ENCODE data around the gene PPP1R1A.

Gene PPP1R1A

DNA sequence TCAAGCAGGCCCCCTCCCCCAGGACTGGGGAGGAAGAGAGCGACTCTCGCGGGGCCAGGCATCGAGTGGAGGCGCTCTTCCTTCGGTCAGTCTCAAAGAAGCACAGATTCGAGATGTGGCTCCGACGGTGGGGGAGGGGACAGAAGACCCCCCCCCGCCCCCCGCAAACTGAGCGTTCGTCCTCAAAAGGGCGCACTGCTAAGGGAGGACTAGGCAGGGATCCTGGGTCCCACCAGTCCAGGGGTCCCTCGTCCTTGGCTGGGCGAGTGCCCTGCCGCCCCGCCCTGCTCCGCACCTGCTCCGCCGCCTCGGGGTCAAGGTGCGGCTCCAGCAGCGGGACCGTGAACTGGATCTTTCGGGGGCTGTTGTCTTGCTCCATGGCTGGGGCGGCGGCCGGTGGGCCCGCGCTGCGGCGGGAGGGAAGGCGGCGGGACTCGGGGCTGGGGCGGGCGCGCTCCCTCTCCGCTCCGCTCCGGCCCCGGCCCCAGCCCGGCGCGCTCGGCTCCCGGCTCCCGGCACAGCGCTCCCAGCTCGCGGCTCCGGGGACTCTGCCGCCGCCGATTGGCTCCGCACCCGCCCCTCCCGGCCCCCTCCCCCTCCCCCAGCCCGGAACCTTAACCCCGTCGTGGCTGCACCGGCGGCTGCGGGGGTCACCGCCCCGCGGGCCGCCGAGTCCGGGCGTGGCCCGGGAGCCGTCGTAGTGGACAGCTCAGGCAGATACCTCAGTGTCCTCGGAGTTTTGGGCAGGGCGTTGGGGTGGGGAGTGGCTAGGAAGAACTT is at the start of gene PPP1R1A:
Gene PPP1R1A (minus strand): TSS at position 550 of the 780 bp plus-strand sequence. CDS start 171 bp downstream, at position 379.
- DNase-seq, result no peak

DNA sequence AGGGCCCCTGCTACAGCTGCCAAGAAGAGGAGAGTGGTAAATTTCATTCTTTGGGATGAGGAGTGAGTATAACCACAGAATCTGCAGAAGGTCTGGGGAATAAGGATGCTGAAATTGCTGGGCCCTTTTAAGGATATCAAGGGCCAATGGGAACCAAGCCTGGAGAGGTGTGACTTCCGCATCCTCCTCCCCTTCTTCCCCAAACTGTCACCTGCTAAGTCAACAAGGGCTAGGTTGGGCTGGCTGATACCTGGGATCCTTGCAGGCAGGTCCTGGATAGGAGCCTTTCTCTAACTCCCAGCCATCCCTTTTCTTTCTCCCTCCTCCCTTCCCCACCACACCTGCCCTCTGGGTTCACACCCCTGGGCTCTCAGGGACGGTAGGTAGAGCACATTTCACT is 46.3 kb upstream of the PPP1R1A start, which contains the start of gene LACRT:
Gene LACRT (minus strand): TSS at position 101 of the 400 bp plus-strand sequence. CDS start 54 bp downstream, at position 47.
- DNase-seq, result no peak

- no peak for DNase-seq
These were observed 43.7 kb upstream of the PPP1R1A start for GRCh38 chr12:54631988-54632728.

DNA sequence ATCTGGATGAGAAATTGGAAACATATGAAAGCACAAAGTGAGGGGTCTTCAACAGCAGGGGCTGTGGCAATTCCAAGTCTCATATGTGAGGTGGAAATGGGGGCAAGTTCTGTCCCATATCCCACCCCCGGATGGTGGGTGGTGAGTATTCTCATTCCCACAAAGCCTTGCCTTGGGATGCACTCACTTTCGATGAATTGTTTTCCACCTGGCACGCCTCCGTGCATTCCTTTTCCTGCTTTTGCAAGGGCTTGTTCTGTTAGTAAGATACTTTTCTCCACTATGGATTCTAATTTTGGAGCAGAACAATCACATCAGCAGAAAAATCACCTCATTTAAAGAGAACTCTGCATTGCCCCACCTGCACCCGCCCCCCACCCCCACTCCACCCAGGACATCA is 43.1 kb upstream of the PPP1R1A start:
- DNase-seq, result no peak

DNA sequence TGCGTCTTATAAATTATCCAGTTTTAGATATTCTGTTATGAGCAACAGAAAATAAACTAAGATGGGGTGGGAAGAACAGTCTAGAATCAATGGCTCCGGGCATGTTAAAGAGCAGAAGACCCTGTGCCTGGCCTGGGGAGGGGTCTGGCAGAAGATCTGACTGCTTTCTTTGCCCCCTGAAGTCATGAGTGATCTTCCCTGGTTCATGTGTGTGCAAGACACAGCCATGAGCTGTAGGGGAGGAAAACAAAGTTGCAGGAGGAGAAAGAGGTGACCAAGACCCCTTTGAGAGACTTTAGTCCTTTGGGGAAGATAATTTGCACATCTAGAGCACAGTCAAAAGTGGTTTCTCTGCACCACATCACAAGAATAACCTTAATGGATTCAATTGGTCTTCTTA is 41.5 kb upstream of the PPP1R1A start:
- no peak for DNase-seq

- no peak for DNase-seq
These were observed 39.9 kb upstream of the PPP1R1A start for GRCh38 chr12:54628186-54628846.

GRCh38 chr12:54627304-54627703 is 38.8 kb upstream of the PPP1R1A start:
- DNase-seq, result no peak

GRCh38 chr12:54625598-54625997 is 37.1 kb upstream of the PPP1R1A start:
- no peak for DNase-seq

DNA sequence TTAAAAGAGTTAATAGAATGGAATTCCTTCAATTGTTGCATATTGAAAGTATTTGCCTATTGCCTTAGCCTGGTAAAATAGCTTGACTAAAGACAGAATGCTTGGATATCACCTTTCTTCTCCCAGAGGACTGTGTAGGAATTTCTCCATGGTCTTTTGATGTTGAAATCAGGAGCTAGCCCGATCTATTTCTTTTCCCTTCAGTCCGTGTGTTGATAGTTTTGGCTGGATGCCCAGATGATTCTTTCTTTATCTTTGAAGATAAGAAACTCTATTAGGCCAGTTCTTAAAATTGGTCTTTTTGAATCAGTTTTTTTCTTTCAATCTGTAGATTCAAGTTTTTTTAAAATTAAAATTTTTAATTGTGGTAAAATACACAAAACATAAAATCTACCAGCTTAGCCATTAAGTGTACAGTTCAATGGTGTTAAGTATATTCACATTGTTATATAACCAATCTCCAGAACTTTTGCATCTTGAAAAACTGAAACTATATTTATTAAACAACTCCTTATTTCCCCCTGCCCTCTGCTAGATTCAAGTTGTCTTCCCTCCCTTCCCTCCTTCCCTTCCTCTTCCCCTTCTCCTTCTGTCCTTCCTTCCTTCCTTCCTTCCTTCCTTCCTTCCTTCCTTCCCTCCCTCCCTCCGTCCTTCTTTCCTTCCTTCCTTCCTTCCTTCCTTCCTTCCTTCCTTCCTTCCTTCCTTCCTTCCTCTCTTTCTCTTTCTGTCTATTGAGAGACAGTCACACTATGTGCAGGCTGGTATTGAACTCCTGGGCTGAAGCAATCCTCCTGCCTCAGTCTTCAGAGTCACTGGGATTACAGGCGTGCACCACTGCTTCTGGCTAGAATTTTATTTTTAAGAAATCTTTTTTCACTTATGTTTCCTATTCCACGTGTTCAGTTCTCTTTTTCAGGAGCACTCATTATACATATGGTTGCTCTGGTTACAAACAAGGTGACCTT is 36.1 kb upstream of the PPP1R1A start:
- no peak for DNase-seq

GRCh38 chr12:54622463-54623183 is 34.2 kb upstream of the PPP1R1A start:
- DNase-seq, result no peak

GRCh38 chr12:54616933-54617680 is 28.6 kb upstream of the PPP1R1A start:
- no peak for DNase-seq

DNA sequence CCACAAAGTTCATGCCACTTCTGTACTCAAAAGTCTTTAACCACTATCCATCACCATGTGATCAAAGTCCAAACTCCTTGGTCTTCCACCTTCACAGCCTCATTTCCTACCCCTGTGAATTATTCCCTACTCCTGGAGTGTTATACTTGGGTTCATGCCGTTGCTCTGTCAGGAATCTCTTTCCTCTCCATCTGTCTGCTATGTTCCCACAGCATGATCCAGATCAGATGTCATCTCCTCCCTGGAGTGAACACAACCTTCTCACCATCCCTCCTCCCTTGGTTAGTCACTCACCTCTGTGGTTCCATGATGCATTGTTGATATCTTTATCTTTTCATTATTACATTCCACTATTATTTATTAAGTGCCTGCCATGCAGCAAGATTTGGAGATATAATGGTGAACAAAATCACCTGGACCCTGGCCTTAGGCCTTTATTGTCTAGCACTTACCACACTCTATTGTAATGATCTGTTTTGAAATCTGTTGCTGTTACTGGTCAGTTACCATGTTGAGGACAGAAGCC is 23.8 kb upstream of the PPP1R1A start:
- DNase-seq, result no peak

DNA sequence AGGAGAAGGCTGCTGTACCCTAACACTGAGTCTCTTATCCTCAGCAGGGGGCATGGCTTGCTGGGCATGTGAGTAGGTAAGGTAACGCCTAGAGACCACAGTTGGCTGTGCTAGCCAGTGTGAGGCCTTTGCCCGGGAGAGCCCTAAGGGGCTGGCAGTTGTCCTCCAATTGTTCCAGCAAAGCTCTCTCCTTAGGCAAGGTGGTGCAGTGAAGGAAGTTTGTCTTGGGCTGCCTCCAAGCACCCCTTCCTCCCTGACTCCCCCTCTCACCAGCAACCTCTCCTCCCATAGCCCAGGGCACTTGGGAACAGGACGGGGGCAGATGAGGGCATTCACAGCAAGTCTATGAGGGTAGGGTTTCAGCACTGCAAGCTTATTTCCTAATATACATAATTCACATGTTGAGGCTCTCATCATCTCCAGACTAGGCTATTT is 23.3 kb upstream of the PPP1R1A start:
- DNase-seq, result no peak

- DNase-seq, result no peak
These were observed 20.3 kb upstream of the PPP1R1A start for GRCh38 chr12:54608769-54609168.

DNA sequence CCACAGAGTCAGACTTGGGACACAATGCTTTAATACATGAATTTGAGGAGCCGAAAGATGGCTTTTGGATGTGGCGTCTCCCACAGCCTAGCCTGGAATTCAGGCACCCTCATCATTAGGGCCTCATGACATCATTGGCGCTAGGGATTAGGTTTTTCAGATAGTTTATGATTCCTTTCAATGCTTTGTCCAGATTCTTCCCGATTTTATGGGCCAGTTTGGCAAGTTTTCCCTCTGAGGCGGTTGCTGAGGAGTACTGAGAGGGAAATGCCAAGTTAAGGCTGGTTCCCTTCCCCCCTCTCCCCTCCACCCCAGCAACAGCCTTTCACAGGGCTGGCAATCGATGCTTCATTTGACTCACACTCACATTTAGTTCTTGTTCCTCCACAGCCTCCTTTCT is 19.7 kb upstream of the PPP1R1A start:
- DNase-seq, result no peak

DNA sequence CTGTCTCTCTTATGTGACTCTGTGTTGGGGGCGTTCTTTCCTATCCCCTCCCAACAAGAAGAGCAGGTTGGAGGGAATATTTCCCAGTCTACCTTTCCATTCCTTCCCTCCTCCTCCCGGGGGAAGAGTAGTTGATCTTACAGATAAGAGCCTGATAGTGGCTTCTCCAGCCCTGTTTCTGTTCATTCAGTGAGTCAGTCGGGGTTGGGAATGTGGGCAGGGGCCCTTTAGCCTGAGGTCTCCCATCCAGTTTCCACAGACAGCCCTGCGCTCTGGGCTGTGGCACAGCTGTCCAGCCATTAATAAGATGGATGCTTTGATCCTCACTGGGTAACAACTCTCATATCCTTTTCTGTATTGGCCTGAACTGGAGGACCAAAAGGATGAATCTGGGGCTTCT is 18.1 kb upstream of the PPP1R1A start:
- DNase-seq, result no peak

DNA sequence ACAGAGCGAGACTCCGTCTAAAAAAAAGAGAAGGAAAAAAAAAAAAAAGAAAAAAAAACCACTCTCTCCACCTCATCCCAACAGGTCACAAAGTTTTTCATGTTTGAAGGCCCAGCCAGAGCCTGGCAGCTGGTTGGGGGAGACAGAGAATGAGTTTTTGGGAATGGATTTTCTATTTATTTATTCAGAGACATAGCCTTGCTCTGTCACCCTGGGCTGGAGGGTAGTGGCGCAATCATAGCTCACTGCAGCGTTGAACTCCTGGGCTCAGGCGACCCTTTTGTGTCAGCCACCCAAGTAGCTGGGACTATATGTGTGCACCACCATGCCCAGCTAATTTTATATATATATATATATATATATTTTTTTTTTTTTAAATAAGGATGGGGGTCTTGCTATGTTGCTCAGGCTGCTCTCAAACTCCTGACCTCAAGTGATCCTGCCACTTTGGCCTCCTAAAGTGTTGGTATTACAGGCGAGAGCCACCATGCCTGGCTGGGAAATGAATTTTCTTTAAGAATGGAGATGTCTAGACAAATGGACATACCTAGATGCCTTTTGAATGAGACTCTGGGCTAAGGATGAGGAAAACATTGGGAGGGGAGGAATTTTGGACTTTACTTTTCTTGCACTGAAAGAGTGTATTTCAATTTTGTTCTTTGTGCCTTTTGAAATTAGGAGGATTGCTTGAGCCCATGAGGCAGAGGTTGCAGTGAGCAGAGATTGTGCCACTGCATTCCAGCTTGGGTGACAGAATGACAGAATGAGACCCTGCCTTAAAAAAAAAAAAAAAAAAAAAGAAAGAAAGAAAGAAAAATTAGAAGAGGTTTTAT is 16.9 kb upstream of the PPP1R1A start:
- DNase-seq, result no peak

DNA sequence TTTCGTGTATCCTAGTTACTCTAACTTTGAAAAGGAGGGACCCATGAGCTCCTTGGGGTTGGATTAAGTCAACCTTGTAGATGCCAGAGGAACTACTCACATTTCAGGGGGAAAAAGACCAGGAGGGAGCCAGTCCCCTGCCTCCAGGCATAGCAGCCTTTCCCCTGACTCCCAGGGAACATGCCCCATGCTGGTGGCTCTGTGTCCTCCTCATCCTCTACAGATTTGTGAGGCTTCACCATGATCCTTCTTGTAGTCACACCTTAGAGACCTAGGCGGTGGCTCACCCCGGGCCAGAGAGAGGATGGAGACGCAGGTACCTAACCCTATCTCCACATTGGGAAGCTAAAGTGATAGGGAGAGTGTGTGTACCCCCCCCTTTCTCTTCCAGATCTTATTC is 16.0 kb upstream of the PPP1R1A start:
- DNase-seq, result no peak

DNA sequence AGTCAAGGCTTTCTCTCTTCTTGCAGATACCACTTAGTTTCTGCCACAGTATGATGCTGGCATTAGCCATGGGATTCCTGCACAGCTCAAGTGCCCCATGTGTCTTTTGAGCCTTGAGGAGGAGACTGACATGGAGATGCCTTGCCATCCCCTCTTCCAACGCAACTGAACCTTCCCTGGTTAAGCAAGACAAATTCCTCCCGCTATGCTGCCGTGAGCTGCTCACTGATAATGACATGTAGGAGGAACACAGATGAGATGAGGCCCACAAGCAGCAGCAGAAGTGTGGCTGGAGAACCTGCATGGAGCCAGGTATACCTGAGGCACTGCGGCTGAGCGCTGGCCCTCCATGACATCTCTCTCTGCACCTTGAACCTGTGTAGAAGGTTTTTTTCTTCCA is 15.4 kb upstream of the PPP1R1A start:
- DNase-seq, result no peak

Measured in DMS79 treated with DMSO at 0.1 percent for 48 hours (cell line).